GM12864 (cell line): ENCODE results near the gene CAVIN2.

Experiments used
- DNase-seq: peaks from one replicate; pipeline ENCODE4 v3.0.0-alpha.2; 2011; ENCODE audit warnings: low read depth
- H3K4me3 ChIP-seq: 2 replicates; pipeline ENCODE4 v1.5.1; 2011; ENCODE audit warnings: mild to moderate bottlenecking, low read depth, low read length, control low read depth
- CTCF ChIP-seq: IDR thresholded peaks from 2 replicates; pipeline ENCODE4 v1.5.1; 2011; ENCODE audit warnings: low read depth, mild to moderate bottlenecking, moderate library complexity, low read length, control low read depth, inconsistent platforms; ENCODE audit errors: missing control alignments

Gene CAVIN2

GRCh38 chr2:191866195-191866594, 19.3 kb upstream of the CAVIN2 start:
- TF ChIP-seq CTCF, result no peak
- no peak overlapping the region for H3K4me3 ChIP-seq
- no peak for DNase-seq

GRCh38 chr2:191864628-191865374, 17.9 kb upstream of the CAVIN2 start:
- no peak for TF ChIP-seq CTCF
- no peak for DNase-seq
- H3K4me3 ChIP-seq, result no peak overlapping the region

DNA sequence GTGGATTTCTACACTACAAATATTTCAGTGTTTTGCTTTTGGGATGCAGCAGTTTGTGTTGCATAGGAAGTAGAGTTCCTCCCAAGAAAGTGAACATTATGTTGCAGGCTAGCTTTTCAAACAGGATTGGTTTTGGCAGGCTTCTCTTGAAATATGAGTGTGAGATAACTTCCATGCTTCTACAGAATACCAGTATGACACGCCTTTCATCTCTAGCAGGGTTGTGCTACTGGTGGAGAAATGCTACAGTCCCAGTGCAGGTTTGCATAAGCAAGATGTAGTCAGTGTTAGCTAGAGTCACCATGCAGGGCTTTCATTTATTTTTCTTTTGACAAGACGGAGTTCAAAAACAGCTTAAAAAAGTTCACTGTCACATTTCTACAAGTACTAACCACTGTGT, 17.1 kb upstream of the CAVIN2 start:
- no peak overlapping the region for H3K4me3 ChIP-seq
- no peak for TF ChIP-seq CTCF
- no peak for DNase-seq

- no peak for TF ChIP-seq CTCF
- no peak for DNase-seq
- H3K4me3 ChIP-seq, result no peak overlapping the region
Measured at GRCh38 chr2:191862156-191862775, 15.4 kb upstream of the CAVIN2 start.

- TF ChIP-seq CTCF, result no peak
- H3K4me3 ChIP-seq, result no peak overlapping the region
- DNase-seq, result no peak
Measured at GRCh38 chr2:191860760-191861466, 14.0 kb upstream of the CAVIN2 start.

DNA sequence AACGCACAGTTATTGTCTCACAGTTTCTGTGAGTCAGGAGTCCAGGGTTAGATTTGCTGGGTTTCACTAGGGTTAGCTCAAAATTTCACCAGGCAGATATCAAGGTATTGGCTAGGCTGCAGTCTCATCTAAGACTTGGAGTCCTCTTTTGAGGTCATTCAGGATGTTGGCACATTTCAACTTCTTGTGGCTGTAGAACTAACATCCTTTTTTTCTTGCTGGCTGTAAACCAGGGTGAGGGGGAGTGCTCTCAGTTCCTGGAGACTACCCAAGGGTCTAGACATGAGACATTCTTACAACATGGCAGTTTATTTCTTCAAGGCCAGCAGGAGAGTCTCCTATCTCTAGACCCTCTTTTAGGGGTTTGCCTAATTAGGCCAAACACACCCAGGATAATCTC, 12.8 kb upstream of the CAVIN2 start:
- no peak overlapping the region for H3K4me3 ChIP-seq
- DNase-seq, result no peak
- no peak for TF ChIP-seq CTCF
